ENCODE data around the gene MEX3A.

DNA sequence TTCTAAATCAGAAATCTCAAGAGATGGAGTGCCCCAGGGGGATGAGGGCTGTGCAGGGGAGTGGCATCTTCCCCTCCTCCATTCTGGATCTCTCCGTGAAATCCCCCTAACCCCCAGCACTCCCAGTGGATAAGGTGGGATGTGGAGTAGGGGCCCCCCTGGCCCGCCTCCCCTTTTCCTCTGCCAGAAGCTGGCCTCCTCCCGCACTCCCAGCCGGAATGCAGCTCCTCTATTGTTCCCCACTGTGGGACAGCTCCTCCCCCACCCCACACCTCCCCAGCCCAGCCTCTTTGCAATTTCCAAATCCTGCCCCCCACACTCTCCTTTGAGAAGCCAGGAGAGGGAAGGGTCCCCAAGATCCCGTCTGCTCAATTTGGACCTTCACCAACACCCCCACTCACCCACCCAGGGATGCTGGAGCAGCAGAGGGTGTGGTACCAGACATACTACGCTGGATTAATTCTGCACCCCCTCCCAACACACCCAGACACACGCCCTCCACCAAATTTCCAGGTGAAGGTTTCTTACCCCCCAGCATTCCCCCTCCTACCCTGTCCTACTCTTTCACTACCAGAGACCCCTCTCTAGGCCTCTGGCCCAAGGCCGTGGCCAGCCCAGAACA is 1.9 kb downstream of the MEX3A start:
- TF ChIP-seq, protein P1, sequence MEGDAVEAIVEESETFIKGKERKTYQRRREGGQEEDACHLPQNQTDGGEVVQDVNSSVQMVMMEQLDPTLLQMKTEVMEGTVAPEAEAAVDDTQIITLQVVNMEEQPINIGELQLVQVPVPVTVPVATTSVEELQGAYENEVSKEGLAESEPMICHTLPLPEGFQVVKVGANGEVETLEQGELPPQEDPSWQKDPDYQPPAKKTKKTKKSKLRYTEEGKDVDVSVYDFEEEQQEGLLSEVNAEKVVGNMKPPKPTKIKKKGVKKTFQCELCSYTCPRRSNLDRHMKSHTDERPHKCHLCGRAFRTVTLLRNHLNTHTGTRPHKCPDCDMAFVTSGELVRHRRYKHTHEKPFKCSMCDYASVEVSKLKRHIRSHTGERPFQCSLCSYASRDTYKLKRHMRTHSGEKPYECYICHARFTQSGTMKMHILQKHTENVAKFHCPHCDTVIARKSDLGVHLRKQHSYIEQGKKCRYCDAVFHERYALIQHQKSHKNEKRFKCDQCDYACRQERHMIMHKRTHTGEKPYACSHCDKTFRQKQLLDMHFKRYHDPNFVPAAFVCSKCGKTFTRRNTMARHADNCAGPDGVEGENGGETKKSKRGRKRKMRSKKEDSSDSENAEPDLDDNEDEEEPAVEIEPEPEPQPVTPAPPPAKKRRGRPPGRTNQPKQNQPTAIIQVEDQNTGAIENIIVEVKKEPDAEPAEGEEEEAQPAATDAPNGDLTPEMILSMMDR (IDR thresholded peaks at IDR 0.05), result no peak
- no peak for TF ChIP-seq POLR2A (IDR thresholded peaks at IDR 0.05)
